ENCODE measurements around the gene GFRA1. TPM values are rescaled to one million over a fixed set of nuclear protein-coding genes. Genes with fewer than 3 reads are reported as not detected.
"Not testable (repeated sequence)": the region's sequence is repeated elsewhere in the genome, so short reads cannot be mapped to it uniquely, and the experiment has no call there.

GFRA1 gene
- total RNA-seq, 1 donor from 2014 or later, result 5.9 TPM

- intact Hi-C loops (cut with DNase I), result no loop called here
- no peak for ATAC-seq (ENCODE audit: poor library complexity)
- no peak for DNase-seq
These were observed 94.9 kb downstream of the GFRA1 start for GRCh38 chr10:116178086-116178605.

DNA sequence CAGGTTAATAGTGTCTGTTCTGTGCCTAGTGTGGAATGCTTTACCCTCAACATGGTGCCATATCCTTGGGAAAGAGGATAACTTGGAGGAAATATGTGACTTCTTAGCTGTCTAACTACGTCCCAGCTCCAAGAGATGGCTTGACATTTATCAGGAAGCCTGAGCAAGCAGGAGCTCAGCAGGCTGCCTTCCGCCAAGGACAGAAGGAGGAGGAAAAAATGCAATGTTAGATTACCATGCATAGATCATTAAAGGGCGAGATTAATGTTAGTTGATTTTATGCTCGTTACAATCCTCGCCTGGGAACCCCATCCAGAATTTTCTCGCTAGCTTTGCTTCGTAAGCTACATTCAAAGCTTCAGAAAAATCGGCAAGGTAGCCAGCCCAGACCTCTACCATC is 97.8 kb downstream of the GFRA1 start:
- no peak for ATAC-seq (ENCODE audit: poor library complexity)
- intact Hi-C loops (cut with DNase I), result no loop called here

DNA sequence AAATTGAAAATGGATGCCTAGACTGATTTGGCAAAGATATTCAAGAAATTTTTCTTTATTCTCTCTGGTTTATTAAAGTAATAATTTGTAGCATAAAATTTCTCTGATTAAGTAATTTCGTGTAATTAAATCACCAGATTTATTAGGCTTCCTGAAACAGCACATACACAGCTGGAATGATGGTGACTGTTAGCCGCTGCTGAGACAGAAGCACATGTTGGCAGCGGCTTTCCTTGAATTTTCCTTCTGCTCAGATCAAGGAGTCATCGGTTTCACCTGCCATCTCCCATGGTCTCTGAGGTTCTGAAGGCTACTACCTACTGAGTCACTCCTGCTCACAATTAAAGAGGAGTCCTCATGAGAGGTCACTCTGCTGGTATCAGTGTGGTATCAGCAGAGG is 101.5 kb downstream of the GFRA1 start:
- DNase-seq, result no peak

More for the DNA sequence above, 97.8 kb downstream of the GFRA1 start:
- DNase-seq, result no peak

GRCh38 chr10:116170815-116171250 is 102.2 kb downstream of the GFRA1 start:
- DNase-seq (no peak), ATAC-seq (ENCODE audit: poor library complexity) (no peak)
- intact Hi-C loops (cut with DNase I), result no loop called here

More for the DNA sequence above, 101.5 kb downstream of the GFRA1 start:
- no peak for ATAC-seq (ENCODE audit: poor library complexity)
- intact Hi-C loops (cut with DNase I), result no loop called here

GRCh38 chr10:116169782-116170445 is 103.1 kb downstream of the GFRA1 start:
- intact Hi-C loops (cut with DNase I), result no loop called here
- DNase-seq, result no peak
- ATAC-seq (ENCODE audit: poor library complexity), result no peak

DNA sequence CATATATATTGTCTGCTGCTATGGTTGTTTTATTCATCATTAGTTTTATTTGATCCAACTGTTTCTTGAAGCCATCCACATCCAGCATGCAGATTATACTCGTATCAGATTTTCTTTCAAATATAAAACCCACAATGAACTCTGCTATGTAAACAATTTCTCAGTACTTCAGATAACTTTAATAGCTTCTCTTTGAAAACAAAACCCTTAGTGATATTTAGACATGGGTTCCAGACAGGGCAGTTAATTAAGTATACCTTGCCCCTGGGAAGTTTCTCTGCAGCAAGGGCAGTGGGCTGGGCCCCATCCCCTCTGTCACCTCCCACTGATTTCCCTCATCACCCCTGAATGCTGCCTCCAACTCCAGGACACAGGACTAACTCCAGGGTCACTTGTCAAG is 104.3 kb downstream of the GFRA1 start:
- DNase-seq (no peak), ATAC-seq (ENCODE audit: poor library complexity) (no peak)
- intact Hi-C loops (cut with DNase I), result no loop called here

GRCh38 chr10:116168329-116168728 is 104.7 kb downstream of the GFRA1 start:
- ATAC-seq (ENCODE audit: poor library complexity), result no peak
- DNase-seq, result no peak
- intact Hi-C loops (cut with DNase I), result no loop called here

- DNase-seq; intact Hi-C loops (cut with DNase I); ATAC-seq (ENCODE audit: poor library complexity): not testable (repeated sequence)
These were observed 107.1 kb downstream of the GFRA1 start for GRCh38 chr10:116165941-116166340.

GRCh38 chr10:116164291-116164690 is 108.7 kb downstream of the GFRA1 start:
- intact Hi-C loops (cut with DNase I), result no loop called here
- no peak for DNase-seq
- ATAC-seq (ENCODE audit: poor library complexity), result no peak

DNA sequence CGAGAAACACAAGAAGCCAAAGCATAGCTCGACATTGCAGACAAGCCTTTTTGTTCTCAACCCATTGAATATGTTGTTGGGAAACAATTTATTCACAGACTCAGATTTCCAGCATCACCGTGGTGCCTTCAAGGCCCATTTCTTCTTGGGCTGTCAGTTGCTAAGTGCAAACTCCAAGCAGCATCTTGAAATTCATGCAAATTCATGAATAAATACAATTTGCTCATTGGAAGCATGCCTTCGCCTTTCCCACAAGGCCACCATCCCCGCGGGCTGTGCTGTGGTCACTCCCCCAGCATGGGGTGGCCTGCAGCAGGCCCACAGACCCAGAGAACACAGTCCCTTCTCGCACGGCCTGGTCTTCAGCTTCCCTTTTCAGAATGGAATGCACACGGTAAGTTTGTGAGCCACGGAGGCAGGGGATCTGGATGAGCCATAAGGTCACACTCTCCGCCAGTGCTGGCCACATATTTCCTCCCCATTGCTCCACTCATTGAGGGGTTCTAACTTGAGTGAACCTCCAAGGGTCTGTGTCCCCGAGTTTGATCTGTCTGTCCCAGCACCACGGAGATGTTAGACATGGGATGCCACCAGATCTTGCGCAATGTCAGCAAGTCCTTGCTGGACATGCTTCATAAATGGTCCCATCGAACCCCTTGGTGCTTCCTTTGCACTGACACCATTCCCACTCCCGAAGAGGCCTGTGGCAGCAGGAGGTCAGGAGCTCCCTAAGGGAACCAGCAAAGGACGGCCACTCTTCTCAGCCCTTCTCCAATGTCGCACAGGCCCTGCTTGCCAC is 109.5 kb downstream of the GFRA1 start:
- intact Hi-C loops (cut with DNase I), result no loop called here

GRCh38 chr10:116162851-116163250 is 110.2 kb downstream of the GFRA1 start:
- intact Hi-C loops (cut with DNase I), result no loop called here
- ATAC-seq (ENCODE audit: poor library complexity), result no peak
- DNase-seq, result no peak

More for the DNA sequence above, 109.5 kb downstream of the GFRA1 start:
- ATAC-seq (ENCODE audit: poor library complexity) (no peak), DNase-seq (no peak)

- DNase-seq (no peak), ATAC-seq (ENCODE audit: poor library complexity) (no peak)
- intact Hi-C loops (cut with DNase I), result no loop called here
These were observed 112.7 kb downstream of the GFRA1 start for GRCh38 chr10:116160271-116160670.

DNA sequence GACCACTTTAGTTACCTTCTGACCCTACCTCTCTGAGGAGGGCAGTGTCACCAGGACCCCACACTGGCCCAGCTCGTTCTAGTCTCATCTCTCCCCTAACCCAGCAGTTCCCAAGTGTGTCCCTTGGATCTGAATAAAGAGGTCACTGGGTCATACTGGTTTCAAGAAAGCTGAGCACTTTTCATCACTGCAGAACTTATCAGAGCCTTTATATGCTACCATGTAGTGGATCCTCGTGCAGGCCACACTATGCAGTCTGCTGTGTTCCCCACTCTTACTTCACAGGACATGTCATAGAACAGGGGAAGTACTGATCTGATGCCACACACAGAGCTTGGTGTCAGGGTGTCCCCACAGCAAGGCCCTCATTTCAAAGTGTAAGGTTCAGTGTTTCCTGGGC is 113.8 kb downstream of the GFRA1 start:
- no peak for ATAC-seq (ENCODE audit: poor library complexity)
- DNase-seq, result no peak
- intact Hi-C loops (cut with DNase I), result no loop called here

GRCh38 chr10:116158036-116158435 is 115.0 kb downstream of the GFRA1 start:
- intact Hi-C loops (cut with DNase I), result no loop called here
- DNase-seq, result no peak

GRCh38 chr10:116157485-116157884 is 115.5 kb downstream of the GFRA1 start:
- intact Hi-C loops (cut with DNase I), result no loop called here
- ATAC-seq (ENCODE audit: poor library complexity) (no peak), DNase-seq (no peak)

More at GRCh38 chr10:116158036-116158435, 115.0 kb downstream of the GFRA1 start:
- ATAC-seq (ENCODE audit: poor library complexity), result no peak

GRCh38 chr10:116156819-116157218 is 116.2 kb downstream of the GFRA1 start:
- DNase-seq, result no peak
- intact Hi-C loops (cut with DNase I), result no loop called here
- ATAC-seq (ENCODE audit: poor library complexity), result no peak

DNA sequence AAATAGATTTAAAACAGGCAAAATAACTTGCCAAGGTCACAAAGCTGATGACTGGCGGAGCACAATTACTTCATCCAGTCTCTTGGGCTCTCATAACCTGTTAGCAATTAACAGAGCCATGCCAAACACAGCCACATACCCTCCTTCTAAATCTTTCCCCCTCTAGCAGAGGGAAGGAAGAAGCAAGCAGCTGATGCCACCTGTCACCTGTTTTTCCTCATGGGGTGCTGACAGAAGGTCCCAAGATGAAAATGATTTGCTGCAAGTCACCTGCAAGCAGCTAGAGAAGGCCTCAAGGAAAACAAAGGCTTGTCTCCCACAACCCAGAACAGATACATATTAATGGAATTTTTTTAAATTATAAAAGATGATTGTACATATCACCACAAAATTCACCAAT is 117.8 kb downstream of the GFRA1 start:
- DNase-seq, result no peak
- intact Hi-C loops (cut with DNase I), result no loop called here
- ATAC-seq (ENCODE audit: poor library complexity), result no peak

DNA sequence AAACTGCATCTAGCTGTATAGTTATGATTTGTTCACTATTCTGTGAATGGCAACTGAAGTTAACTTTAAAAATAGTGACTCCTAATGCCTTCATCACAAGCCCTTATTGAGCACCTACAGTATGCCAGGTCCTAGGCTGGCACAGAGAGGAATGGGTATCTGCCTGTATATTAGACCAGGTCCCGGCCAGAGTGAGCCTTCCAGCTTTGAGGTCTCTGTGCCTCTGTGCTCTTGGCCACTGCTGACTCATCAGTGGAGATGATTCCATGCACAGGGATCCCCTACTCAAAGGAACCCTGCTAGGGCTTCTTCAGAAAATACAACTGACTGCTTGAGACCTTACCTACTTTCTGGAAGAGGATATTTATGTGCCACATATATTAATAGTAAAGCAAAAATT is 118.4 kb downstream of the GFRA1 start:
- ATAC-seq (ENCODE audit: poor library complexity) (no peak), DNase-seq (no peak)
- intact Hi-C loops (cut with DNase I), result no loop called here

DNA sequence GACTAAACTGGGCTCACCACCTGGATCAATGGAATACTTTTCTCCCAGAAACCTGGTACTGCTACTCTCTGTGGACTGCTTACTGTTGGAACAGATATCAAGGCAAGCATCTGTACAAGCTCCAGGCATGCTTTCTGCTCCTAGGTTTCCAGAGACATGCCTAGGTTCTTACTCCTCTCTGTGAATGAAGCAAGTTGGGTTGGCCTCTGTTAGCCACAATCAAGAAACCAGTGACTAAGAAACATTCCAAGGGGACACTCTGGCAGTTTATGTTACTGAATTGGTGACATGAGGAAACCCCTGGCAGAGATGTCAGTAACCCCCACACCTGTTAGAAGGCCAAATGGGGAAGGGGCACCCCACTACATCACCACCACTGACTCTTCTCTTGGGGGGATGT is 121.9 kb downstream of the GFRA1 start:
- intact Hi-C loops (cut with DNase I), result no loop called here
- no peak for ATAC-seq (ENCODE audit: poor library complexity)

DNA sequence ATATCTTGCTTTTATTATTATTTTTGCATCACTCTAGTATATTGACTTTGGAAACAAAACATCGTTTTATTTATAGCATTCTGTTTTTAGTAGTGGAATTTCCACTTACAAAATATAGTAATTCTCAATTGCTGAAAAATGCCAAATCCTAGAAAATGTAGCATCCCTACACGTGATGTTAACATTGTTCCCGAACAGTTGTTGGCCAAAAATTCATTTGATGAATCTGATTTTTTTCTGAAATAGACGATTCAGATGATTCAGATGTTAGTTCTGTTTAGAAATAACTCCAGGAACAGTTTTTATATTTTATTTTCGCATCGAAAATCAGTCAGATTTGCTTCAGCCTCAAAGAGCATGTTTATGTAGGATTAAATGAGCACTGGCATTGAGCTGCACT is 122.4 kb downstream of the GFRA1 start:
- ATAC-seq (ENCODE audit: poor library complexity), result no peak
- intact Hi-C loops (cut with DNase I), result no loop called here
- DNase-seq, result no peak

More for the DNA sequence above, 121.9 kb downstream of the GFRA1 start:
- no peak for DNase-seq

Measured in Right ventricle myocardium superior (tissue), 1 donor.